Transverse colon (tissue), 4 donors: Measurements from ENCODE around the gene POMT1. TPM values are rescaled to one million over a fixed set of nuclear protein-coding genes. Genes with fewer than 3 reads are reported as not detected.

ENCODE experiments used
- DNase-seq: peaks from one replicate; pipeline ENCODE4 v3.0.0-alpha.2; 2019
- H3K27ac ChIP-seq, 4 donors: fragments of 200-600 bp; sonication (generic); 2 replicates each; pipeline ENCODE4 v1.5.1; 2016 to 2018; ENCODE audit warnings: inconsistent platforms in 4 of 4
- H3K27me3 ChIP-seq: fragments of 200-600 bp; sonication (generic); 2 replicates; pipeline ENCODE4 v1.5.1; 2017; ENCODE audit warnings: inconsistent platforms
- H3K36me3 ChIP-seq, 4 donors: fragments of 200-600 bp; sonication (generic); 2 replicates each; pipeline ENCODE4 v1.5.1; 2017 to 2019; ENCODE audit warnings: inconsistent platforms in 4 of 4
- H3K4me1 ChIP-seq, 4 donors: fragments of 200-600 bp; sonication (generic); 2 replicates each; pipeline ENCODE4 v1.5.1; 2017 to 2020; ENCODE audit warnings: inconsistent platforms in 4 of 4
- H3K4me3 ChIP-seq, 4 donors: fragments of 200-600 bp; sonication (generic); 1 replicate in 1 of 4; 2 replicates in 3 of 4; pipeline versions ENCODE4 v1.5.1 to v1.6.1; 2017 to 2019; ENCODE audit warnings: inconsistent platforms in 4 of 4
- H3K9me3 ChIP-seq, 2 donors: fragments of 200-600 bp; sonication (generic); 2 replicates each; pipeline ENCODE4 v1.5.1; 2017 to 2019; ENCODE audit warnings: inconsistent platforms in 2 of 2
- CTCF ChIP-seq, 5 experiments: fragments of 200-600 bp in 3 of 5; fragments of 450-650 bp in 2 of 5; sonication (generic) in 3 of 5; IDR thresholded peaks; 1 replicate in 2 of 5; 2 replicates in 3 of 5; pipeline ENCODE4 v1.5.1; 2016 to 2017; ENCODE audit warnings: antibody characterized with exemption in 5 of 5, inconsistent platforms in 3 of 5, mild to moderate bottlenecking in 2 of 5, moderate library complexity in 1 of 5
- EP300 ChIP-seq: sonication (generic); formaldehyde crosslinking; IDR thresholded peaks from one replicate; pipeline ENCODE4 v1.6.1; 2017; ENCODE audit warnings: antibody characterized with exemption, low read depth
- POLR2A ChIP-seq: fragments of 450-650 bp; IDR thresholded peaks from one replicate; pipeline ENCODE4 v1.6.1; 2016; ENCODE audit warnings: antibody characterized with exemption, mild to moderate bottlenecking, moderate library complexity
- POLR2AphosphoS5 ChIP-seq, 3 donors: sonication (generic); formaldehyde crosslinking; IDR thresholded peaks; one replicate each; pipeline ENCODE4 v1.6.1; 2016; ENCODE audit warnings: antibody characterized with exemption in 3 of 3
- WGBS, 2 donors: methylation state at CpG; one replicate each; pipeline ENCODE4 v1.1.5; 2018; ENCODE audit warnings: low coverage in 1 of 2; 5-methylcytosine and 5-hydroxymethylcytosine counted together
- in situ Hi-C, 4 donors: fragments of 200-750 bp; cut with MboI; loops; one replicate each; pipeline versions ENCODE4 v1.15.0 to v1.15.1; 2017; ENCODE audit warnings: low sequenced_read_pairs in 3 of 4, low pct_ligation_motif_present in 1 of 4, low pct_unique_long_range_greater_than_20kb in 1 of 4
- intact Hi-C: fragments of 100-400 bp; cut with DNase I; formaldehyde crosslinking; loops from one replicate; pipeline ENCODE4 v1.15.1; 2023; ENCODE audit warnings: low total_unique reads
- total RNA-seq, 4 donors: library from RNA; depleted of rRNA; stranded (reverse); fragments of >200 nt; gene quantifications; one replicate each; pipeline ENCODE4 v1.1.0, GENCODE V29; 2016

The POMT1 gene
- total RNA-seq, 4 donors from 2014 or later: 37.5 to 178 (median 69.5) TPM

- no peak for DNase-seq
- Histone ChIP-seq H3K4me1 (no peaks in the 10 kb centered on the region), H3K36me3 (peaks cover 0 to 69% (median 26%) of the 10 kb centered on the region in 4 donors), H3K4me3 (no peak overlapping the region), H3K27me3 (no peaks in the 10 kb centered on the region), H3K27ac (no peak overlapping the region), H3K9me3 (no peaks in the 10 kb centered on the region)
- in situ Hi-C loops: loop anchor here in 1 of 4 donors (10.0 to 25.0 kb wide), 2 partner anchors 113 to 305 kb away; no protein-coding TSS in a partner anchor
- intact Hi-C loops: no loop called here
- 84 to 90% methylated on average over 2 to 13 of the region's 13 CpGs for WGBS, 2 donors
- TF ChIP-seq CTCF (IDR thresholded peaks at IDR 0.05) (no peak), EP300 (no peak), POLR2AphosphoS5 (IDR thresholded peaks at IDR 0.05) (no peak), POLR2A (no peak)
Measured at GRCh38 chr9:131467214-131467935, 35.3 kb upstream of the POMT1 start.

GRCh38 chr9:131468031-131468430 is 34.7 kb upstream of the POMT1 start:
- H3K9me3 ChIP-seq: no peaks in the 10 kb centered on the region
- no peak for DNase-seq
- in situ Hi-C loops: loop anchor here in 1 of 4 donors (10.0 to 25.0 kb wide), 2 partner anchors 113 to 306 kb away; no protein-coding TSS in a partner anchor
- H3K4me3 ChIP-seq: no peak overlapping the region
- intact Hi-C loops: no loop called here
- H3K27me3 ChIP-seq: no peaks in the 10 kb centered on the region
- TF ChIP-seq POLR2A (no peak), POLR2AphosphoS5 (IDR thresholded peaks at IDR 0.05) (no peak), CTCF (IDR thresholded peaks at IDR 0.05) (no peak), EP300 (no peak)
- WGBS, 2 donors: 92% methylated on average over 4 of the region's 4 CpGs; no CpG with 5 or more reads in 1 of the 2 donors
- H3K36me3 ChIP-seq: peaks cover 0 to 76% (median 29%) of the 10 kb centered on the region in 4 donors
- no peak overlapping the region for H3K27ac ChIP-seq
- no peaks in the 10 kb centered on the region for H3K4me1 ChIP-seq

- DNase-seq: no peak
- WGBS, 2 donors: 94% methylated on average over 6 of the region's 6 CpGs; no CpG with 5 or more reads in 1 of the 2 donors
- Histone ChIP-seq H3K4me3 (no peak overlapping the region), H3K4me1 (no peaks in the 10 kb centered on the region), H3K27ac (no peak overlapping the region), H3K27me3 (no peaks in the 10 kb centered on the region), H3K36me3 (peaks cover 0 to 84% (median 35%) of the 10 kb centered on the region in 4 donors), H3K9me3 (no peaks in the 10 kb centered on the region)
- TF ChIP-seq CTCF (IDR thresholded peaks at IDR 0.05) (no peak), POLR2A (no peak), EP300 (no peak), POLR2AphosphoS5 (IDR thresholded peaks at IDR 0.05) (no peak)
- intact Hi-C loops: no loop called here
- in situ Hi-C loops: loop anchor here in 1 of 4 donors (10.0 to 25.0 kb wide), 2 partner anchors 115 to 307 kb away; no protein-coding TSS in a partner anchor
Measured at GRCh38 chr9:131469356-131469755, 33.4 kb upstream of the POMT1 start.

GRCh38 chr9:131469951-131470350 is 32.8 kb upstream of the POMT1 start:
- Histone ChIP-seq H3K27me3 (no peaks in the 10 kb centered on the region), H3K36me3 (peaks cover 0 to 84% (median 34%) of the 10 kb centered on the region in 4 donors), H3K9me3 (no peaks in the 10 kb centered on the region), H3K4me3 (no peak overlapping the region), H3K27ac (no peak overlapping the region), H3K4me1 (no peaks in the 10 kb centered on the region)
- no peak for TF ChIP-seq POLR2A
- TF ChIP-seq CTCF (IDR thresholded peaks at IDR 0.05): no peak
- TF ChIP-seq POLR2AphosphoS5 (IDR thresholded peaks at IDR 0.05): no peak
- no peak for TF ChIP-seq EP300
- no peak for DNase-seq
- in situ Hi-C loops: loop anchor here in 1 of 4 donors (10.0 to 25.0 kb wide), 2 partner anchors 115 to 308 kb away; no protein-coding TSS in a partner anchor
- WGBS, 2 donors: 87 to 93% methylated on average over 3 to 16 of the region's 16 CpGs
- intact Hi-C loops: loop anchor here (10.0 kb wide), 1 partner anchor 125 kb away; no protein-coding TSS in a partner anchor
